Activated T-cell treated with anti-CD3 and anti-CD28 coated beads, Interleukin-2, amount 50 U/mL, for 72 hours (primary cell): Measurements from ENCODE around the gene KLHDC7B. TPM values are rescaled to one million over a fixed set of nuclear protein-coding genes. Genes with fewer than 3 reads are reported as not detected.
A peak's percentile ranks its signal among the peaks of the same experiment; 100 is the strongest.

Experiments used
- ATAC-seq, 2 donors: fragments of 150-1000 bp; cut with Tn5 transposase; replicated peaks in 1 of 2; 2 replicates each; pipeline ENCODE4 v1.10.0; 2021; ENCODE audit warnings: moderate library complexity in 2 of 2, mild to moderate bottlenecking in 1 of 2
- DNase-seq, 2 donors: peaks; one replicate each; pipeline ENCODE4 v3.0.0; 2021 to 2022; ENCODE audit warnings: mixed read lengths in 1 of 2
- H3K27ac Mint-ChIP-seq: one replicate; pipeline ENCODE4 v1.8.0; 2022; ENCODE audit warnings: mild to moderate bottlenecking, moderate library complexity, mixed read lengths
- H3K27me3 Mint-ChIP-seq: one replicate; pipeline ENCODE4 v1.8.0; 2022; ENCODE audit warnings: low read depth, mixed read lengths
- H3K36me3 Mint-ChIP-seq, 2 donors: one replicate each; pipeline ENCODE4 v1.8.0; 2022; ENCODE audit warnings: mixed read lengths in 2 of 2, mild to moderate bottlenecking in 1 of 2; ENCODE audit not compliant: insufficient read depth in 2 of 2
- H3K4me1 Mint-ChIP-seq: one replicate; pipeline ENCODE4 v1.8.0; 2022; ENCODE audit warnings: low read depth, mixed read lengths
- H3K4me3 Mint-ChIP-seq, 2 donors: one replicate each; pipeline ENCODE4 v1.8.0; 2022; ENCODE audit warnings: mild to moderate bottlenecking in 2 of 2, mixed read lengths in 2 of 2, moderate library complexity in 2 of 2
- H3K9me3 Mint-ChIP-seq, 2 donors: one replicate each; pipeline ENCODE4 v1.8.0; 2022; ENCODE audit warnings: mixed read lengths in 2 of 2
- total RNA-seq, 2 donors: library from RNA; stranded (reverse); gene quantifications; one replicate each; pipeline ENCODE4 v1.2.3, GENCODE V29; 2022

KLHDC7B gene
- total RNA-seq, 2 donors from 2014 or later, result 45.5 to 49.1 TPM

GRCh38 chr22:50578776-50579310, 33.1 kb downstream of the KLHDC7B start:
- DNase-seq (no peak), ATAC-seq (no peak)
- no peaks in the 10 kb centered on the region for H3K9me3 Mint-ChIP-seq
- no peaks in the 10 kb centered on the region for H3K27me3 Mint-ChIP-seq
- H3K36me3 Mint-ChIP-seq, result peaks cover 5 to 12% of the 10 kb centered on the region in 2 donors
- peaks cover 32% of the 10 kb centered on the region for H3K4me1 Mint-ChIP-seq
- H3K4me3 Mint-ChIP-seq, result no peak overlapping the region
- H3K27ac Mint-ChIP-seq, result no peak overlapping the region

- Mint-ChIP-seq H3K4me1 (peaks cover 34% of the 10 kb centered on the region), H3K27me3 (no peaks in the 10 kb centered on the region), H3K36me3 (peaks cover 5 to 12% of the 10 kb centered on the region in 2 donors), H3K27ac (no peak overlapping the region), H3K9me3 (no peaks in the 10 kb centered on the region), H3K4me3 (no peak overlapping the region)
- ATAC-seq (no peak), DNase-seq (no peak)
These were observed 34.1 kb downstream of the KLHDC7B start for GRCh38 chr22:50579752-50580151.

GRCh38 chr22:50581031-50581949, 35.6 kb downstream of the KLHDC7B start:
- DNase-seq, result no peak
- Mint-ChIP-seq H3K36me3 (peaks cover 5 to 10% of the 10 kb centered on the region in 2 donors), H3K27me3 (no peaks in the 10 kb centered on the region), H3K4me1 (peaks cover 34% of the 10 kb centered on the region), H3K4me3 (peak overlapping the region; percentile 91 to 98), H3K9me3 (no peaks in the 10 kb centered on the region), H3K27ac (peak overlapping the region; percentile 76)
- ATAC-seq, result no peak

- Mint-ChIP-seq H3K4me3 (peak overlapping the region; percentile 91 to 98), H3K27me3 (no peaks in the 10 kb centered on the region), H3K9me3 (no peaks in the 10 kb centered on the region), H3K27ac (peak overlapping the region; percentile 76), H3K36me3 (peaks cover 5 to 10% of the 10 kb centered on the region in 2 donors), H3K4me1 (peaks cover 34% of the 10 kb centered on the region)
- ATAC-seq, result peak; percentile 1 to 3
- peak; percentile 51 to 55 for DNase-seq
These were observed 36.3 kb downstream of the KLHDC7B start for GRCh38 chr22:50581950-50582492.

GRCh38 chr22:50582493-50583293, 37.0 kb downstream of the KLHDC7B start, which contains the start of gene CHKB:
TSS of gene CHKB (minus strand) at chr22:50582849. CDS start at chr22:50582781, 68 bp downstream.
- Mint-ChIP-seq H3K36me3 (peaks cover 5 to 8% of the 10 kb centered on the region in 2 donors), H3K9me3 (no peaks in the 10 kb centered on the region)

GRCh38 chr22:50583294-50583861, 37.7 kb downstream of the KLHDC7B start:
- DNase-seq (no peak), ATAC-seq (peak; percentile 17 to 23)
- no peaks in the 10 kb centered on the region for H3K27me3 Mint-ChIP-seq
- H3K4me3 Mint-ChIP-seq, result peak overlapping the region; percentile 91 to 98
- no peaks in the 10 kb centered on the region for H3K9me3 Mint-ChIP-seq
- H3K4me1 Mint-ChIP-seq, result peaks cover 34% of the 10 kb centered on the region
- H3K36me3 Mint-ChIP-seq, result peaks cover 5 to 8% of the 10 kb centered on the region in 2 donors
- H3K27ac Mint-ChIP-seq, result peak overlapping the region; percentile 69

More at GRCh38 chr22:50582493-50583293, 37.0 kb downstream of the KLHDC7B start, which contains the start of gene CHKB:
- H3K27ac Mint-ChIP-seq, result peak within 1 kb of the TSS; percentile 97
- peaks cover 34% of the 10 kb centered on the region for H3K4me1 Mint-ChIP-seq
- H3K4me3 Mint-ChIP-seq, result peak within 1 kb of the TSS; percentile 91 to 98
- ATAC-seq (peak; percentile 93 to 94), DNase-seq (peak; percentile 99 to 100)
- H3K27me3 Mint-ChIP-seq, result no peaks in the 10 kb centered on the region

GRCh38 chr22:50584106-50585096, 38.7 kb downstream of the KLHDC7B start:
- Mint-ChIP-seq H3K4me1 (peaks cover 33% of the 10 kb centered on the region), H3K9me3 (no peaks in the 10 kb centered on the region), H3K36me3 (peaks cover 4 to 7% of the 10 kb centered on the region in 2 donors), H3K27me3 (no peaks in the 10 kb centered on the region), H3K27ac (no peak overlapping the region), H3K4me3 (peak overlapping the region; percentile 91 to 98)
- DNase-seq, result no peak
- ATAC-seq, result no peak

GRCh38 chr22:50585238-50585637, 39.5 kb downstream of the KLHDC7B start:
- H3K9me3 Mint-ChIP-seq, result no peaks in the 10 kb centered on the region
- H3K4me1 Mint-ChIP-seq, result peaks cover 24% of the 10 kb centered on the region
- ATAC-seq, result no peak
- no peaks in the 10 kb centered on the region for H3K27me3 Mint-ChIP-seq
- peak overlapping the region in 1 of 2 donors; percentile 56 for H3K4me3 Mint-ChIP-seq
- H3K36me3 Mint-ChIP-seq, result peaks cover 0 to under 1% of the 10 kb centered on the region in 2 donors
- H3K27ac Mint-ChIP-seq, result no peak overlapping the region
- no peak for DNase-seq

- no peak overlapping the region for H3K4me3 Mint-ChIP-seq
- H3K9me3 Mint-ChIP-seq, result no peaks in the 10 kb centered on the region
- no peaks in the 10 kb centered on the region for H3K36me3 Mint-ChIP-seq
- ATAC-seq, result no peak
- H3K27me3 Mint-ChIP-seq, result no peaks in the 10 kb centered on the region
- H3K4me1 Mint-ChIP-seq, result peaks cover 19% of the 10 kb centered on the region
- no peak overlapping the region for H3K27ac Mint-ChIP-seq
- no peak for DNase-seq
These were observed 40.1 kb downstream of the KLHDC7B start for GRCh38 chr22:50585781-50586180.

GRCh38 chr22:50586416-50586815, 40.7 kb downstream of the KLHDC7B start:
- DNase-seq, result no peak
- Mint-ChIP-seq H3K9me3 (no peaks in the 10 kb centered on the region), H3K27me3 (no peaks in the 10 kb centered on the region), H3K4me1 (peaks cover 13% of the 10 kb centered on the region), H3K4me3 (no peak overlapping the region), H3K36me3 (no peaks in the 10 kb centered on the region), H3K27ac (no peak overlapping the region)
- no peak for ATAC-seq

- no peak overlapping the region for H3K27ac Mint-ChIP-seq
- DNase-seq, result no peak
- no peak overlapping the region for H3K4me3 Mint-ChIP-seq
- no peaks in the 10 kb centered on the region for H3K9me3 Mint-ChIP-seq
- no peak for ATAC-seq
- H3K4me1 Mint-ChIP-seq, result peaks cover 7% of the 10 kb centered on the region
- H3K27me3 Mint-ChIP-seq, result no peaks in the 10 kb centered on the region
- H3K36me3 Mint-ChIP-seq, result no peaks in the 10 kb centered on the region
These were observed 41.7 kb downstream of the KLHDC7B start for GRCh38 chr22:50587407-50587806.
